Stimulated activated CD8-positive, alpha-beta memory T cell treated with anti-CD3 and anti-CD28 coated beads, Interleukin-12 subunit alpha, Interleukin-12 subunit beta, amount 100 ng/mL, for 1 hour (primary cell): ENCODE measurements around the gene CHKA.
A peak's percentile ranks its signal among the peaks of the same experiment; 100 is the strongest.

ENCODE experiments used
- DNase-seq: peaks from one replicate; pipeline ENCODE4 v3.0.0-alpha.2; 2020; ENCODE audit warnings: low read depth

CHKA gene

DNA sequence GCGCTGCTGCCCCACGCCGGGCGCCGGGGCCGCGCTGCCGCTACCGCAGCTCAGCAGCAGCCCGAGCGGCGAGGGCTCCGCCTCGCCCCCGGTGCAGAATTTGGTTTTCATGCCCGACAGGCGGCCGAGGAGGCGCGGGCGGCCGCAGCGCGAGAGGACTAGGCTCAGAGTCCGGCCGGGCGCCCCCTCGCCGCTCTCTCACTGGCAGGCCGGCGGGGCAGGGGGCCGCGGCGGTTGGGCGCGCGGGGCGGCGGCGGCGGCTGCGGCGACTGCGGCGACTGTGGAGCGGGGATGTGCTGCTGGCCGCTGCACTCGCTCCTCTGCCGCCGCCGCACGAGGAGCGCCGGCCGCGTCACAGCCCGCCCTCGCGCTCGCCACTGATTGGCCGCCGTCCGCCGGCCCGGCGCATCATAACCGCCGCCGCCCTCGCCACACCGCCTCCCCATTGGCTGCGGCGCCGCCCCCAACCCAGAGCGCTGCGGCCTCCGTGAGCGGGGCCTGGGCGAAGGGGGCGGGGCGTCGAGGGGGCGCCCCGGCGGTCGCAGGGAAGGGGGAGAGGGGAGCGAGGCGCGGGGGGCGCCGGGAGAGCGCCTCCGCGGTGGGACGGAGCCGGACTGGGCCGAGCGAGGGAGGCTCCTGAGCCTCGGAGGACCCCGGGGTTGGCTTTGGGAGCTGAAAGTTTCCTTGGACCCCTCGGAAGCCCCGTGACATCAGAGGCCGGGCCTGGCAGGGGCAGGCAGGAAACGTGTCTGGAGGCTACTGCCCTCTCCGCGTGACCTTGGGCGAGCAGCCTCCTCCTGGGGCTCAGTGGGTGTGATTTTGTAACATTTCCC is at the start of gene CHKA:
TSS of gene CHKA (minus strand) at position 322 of the 833 bp plus-strand sequence. CDS start at position 111, 211 bp downstream.
- peak; percentile 73 for DNase-seq

DNA sequence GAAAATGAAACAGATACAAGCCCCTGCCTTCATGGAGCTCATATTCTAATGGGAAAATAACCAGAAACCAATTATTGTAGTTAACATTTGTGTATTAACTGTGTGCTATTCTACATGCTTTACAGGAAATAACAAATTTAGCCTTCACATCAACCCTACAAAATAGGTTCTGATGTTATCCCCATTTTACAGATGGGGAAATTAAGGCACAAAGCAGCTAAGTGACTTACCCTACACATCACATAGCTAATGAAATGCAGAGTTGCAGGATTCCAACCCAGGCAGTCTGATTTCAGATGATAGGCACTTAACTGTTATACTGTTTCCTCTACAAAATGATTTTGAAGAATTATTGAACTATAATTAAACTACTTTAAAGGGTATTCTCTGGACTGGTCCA is 48.3 kb upstream of the CHKA start:
- DNase-seq: no peak

DNA sequence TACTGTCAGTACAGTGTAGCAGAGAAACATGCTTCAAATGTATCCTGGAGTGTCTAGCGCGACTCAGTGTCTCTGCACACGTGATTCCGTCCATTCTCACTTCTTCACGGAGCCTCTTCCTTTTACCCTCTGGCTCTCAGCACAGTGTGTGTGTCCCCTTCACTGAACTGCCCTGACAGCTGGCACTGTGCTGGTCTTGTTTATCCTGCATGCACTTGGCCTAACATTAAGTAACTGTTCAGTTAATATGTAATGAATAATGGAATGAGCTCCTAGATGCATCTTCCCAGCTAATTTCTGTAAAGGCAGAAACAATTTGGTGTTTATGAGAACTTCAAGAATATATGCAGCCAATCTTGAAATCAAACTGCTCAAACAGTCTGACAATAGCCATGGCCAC is 47.5 kb upstream of the CHKA start:
- no peak for DNase-seq

DNA sequence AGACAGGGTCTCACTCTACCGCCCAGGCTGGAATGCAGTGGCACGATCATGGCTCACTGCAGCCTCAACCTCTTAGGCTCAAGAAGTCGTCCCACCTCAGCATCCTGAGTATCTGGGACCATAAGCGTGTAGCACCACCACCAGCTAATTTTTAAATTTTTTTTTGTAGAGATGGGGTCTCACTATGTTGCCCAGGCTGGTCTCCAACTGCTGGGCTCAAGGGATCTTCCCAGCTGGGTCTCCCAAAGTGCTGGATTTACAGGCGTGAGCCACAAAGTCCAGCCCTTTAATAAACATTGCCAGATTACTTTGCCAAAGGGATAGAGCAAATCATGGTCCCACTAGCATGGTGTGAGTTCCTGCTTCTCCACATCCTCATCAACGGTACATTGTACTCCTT is 46.3 kb upstream of the CHKA start:
- DNase-seq: no peak

DNA sequence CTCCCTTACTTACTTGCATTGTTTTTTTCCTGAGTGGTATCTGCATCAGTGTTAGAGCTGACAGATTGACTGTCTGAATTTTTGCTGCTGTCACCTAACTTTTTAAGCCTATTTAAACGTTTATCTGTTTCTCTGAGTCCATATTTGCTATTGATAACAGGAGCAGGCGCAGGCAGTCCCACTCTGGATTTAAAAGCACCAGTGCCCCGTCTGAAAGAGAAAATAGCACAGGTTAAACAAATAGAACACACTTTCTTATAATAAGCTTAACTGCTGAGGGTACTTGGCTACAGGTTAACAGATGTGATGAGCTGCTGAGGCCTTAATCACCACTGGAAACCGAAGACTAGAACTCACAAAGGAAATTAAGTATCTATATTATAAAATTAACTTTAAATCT is 45.8 kb upstream of the CHKA start:
- DNase-seq: no peak

DNA sequence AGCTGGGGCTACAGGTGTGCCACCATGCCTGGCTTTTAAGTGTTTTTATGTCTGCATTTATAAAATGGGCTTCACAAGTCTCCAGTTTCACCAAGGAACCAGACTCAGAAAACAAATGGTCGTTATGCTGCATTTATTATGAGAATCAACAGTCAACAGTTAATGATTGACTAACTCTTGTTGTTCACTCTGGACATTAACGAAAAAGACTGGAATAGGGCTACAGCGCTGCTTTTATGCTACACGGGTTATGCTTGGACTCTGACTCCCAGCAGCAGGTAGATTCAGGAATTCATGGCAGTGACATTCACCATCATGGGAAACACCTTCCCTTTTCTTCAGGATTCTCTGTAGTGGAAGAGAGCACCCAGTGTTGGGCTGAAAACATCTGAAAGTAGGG is 44.4 kb upstream of the CHKA start:
- no peak for DNase-seq

DNA sequence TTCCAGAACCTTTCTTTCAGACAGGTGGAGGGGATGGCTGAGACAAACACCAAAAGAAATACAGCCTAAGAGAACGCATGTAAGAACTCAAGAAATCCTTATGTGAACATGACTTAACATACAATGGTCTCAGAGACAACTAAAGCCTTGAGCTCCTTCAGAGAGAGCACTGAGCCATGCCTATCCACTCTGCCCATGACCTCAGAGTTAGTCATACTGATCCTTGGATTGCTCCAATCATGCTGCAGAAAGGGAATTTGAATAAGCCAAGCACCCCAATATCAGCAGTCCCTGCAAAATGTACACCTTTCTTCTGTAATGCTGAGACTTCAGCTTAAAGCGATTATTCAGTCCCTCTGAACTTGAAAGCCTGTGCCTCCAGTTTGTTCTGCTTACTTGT is 43.2 kb upstream of the CHKA start:
- no peak for DNase-seq

DNA sequence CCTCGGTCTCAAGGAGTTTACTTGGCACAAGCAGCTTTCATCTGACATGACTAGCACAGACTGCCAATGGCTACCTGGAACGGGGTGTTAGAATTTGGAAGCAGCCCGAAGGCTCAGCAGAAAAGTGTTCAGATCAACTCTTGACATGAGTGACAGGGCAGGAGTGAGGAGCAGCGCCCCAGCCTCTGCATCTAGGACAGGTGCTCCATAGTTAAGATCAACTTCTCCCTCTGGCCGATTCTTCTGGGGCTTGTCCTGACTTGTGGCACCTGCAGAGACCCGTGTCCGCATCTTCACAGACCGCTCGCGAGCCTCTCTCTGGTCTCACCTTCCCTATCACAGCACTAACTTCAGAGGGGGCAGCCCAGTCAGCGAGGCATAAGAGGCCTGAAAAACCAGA is 42.5 kb upstream of the CHKA start:
- DNase-seq: no peak

DNA sequence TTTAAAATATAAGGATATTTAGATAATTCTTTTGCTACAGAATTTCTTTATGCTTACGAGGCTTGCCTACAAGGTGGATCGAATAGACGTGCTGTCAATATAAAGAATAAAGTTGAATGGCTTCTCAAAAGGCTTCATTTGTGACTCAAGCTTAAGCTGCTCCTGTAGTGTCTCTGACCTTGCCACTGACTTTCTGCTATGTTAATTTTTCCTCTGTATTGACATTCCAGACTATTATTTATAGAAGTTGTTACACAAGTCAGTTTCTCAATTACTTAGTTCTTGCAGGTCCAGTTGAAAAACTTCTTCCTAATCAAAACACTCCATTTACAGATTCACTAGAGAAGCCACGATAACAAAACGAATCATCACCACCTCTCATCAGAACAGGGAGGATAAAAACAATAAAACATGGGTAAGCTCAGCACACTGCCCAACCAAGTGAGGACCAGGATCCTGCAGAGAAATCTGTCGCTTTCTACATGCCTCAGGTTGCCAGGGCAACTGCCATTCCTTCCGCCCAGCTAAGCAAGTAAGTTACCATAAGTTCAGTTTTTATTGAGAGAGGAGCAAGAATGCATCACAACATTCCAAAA is 39.0 kb upstream of the CHKA start:
- DNase-seq: no peak

DNA sequence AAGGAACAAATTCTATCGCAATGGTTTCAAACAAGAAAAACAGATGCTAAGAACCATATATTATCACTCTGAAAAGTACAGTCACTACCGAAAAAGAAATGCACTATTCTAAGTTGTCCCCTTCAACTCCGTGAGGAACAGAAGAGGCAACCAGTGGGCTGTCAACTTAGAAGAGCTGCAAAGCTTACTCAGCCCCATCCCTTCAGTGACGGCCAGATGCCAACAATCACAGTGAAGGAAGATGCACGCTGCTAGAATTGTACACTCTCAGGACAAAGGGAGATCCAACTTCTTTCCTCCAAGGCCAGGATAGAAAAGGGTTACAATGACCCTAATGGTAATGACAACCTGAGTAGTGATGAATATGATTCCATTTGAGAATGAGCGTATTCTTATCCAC is 38.5 kb upstream of the CHKA start:
- DNase-seq: no peak

DNA sequence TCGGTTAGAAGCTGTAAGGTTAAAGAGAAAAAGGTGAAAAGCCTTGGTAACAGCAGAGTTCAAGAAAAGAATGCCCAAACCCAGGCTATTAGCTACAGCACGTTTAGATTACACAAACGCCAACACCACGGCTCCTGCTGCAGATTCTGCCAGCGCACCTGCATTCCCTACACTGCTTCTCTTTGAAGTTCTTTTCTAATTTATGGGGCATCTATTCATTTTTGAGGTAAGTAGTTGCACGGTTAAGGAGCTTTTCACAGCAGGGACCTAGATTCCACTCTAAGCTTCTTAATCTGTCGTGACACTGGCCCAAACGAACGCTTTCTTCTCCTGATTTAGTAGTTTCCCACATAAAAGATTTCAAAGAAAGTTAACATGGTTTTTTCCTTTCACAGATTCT is 38.0 kb upstream of the CHKA start:
- no peak for DNase-seq

DNA sequence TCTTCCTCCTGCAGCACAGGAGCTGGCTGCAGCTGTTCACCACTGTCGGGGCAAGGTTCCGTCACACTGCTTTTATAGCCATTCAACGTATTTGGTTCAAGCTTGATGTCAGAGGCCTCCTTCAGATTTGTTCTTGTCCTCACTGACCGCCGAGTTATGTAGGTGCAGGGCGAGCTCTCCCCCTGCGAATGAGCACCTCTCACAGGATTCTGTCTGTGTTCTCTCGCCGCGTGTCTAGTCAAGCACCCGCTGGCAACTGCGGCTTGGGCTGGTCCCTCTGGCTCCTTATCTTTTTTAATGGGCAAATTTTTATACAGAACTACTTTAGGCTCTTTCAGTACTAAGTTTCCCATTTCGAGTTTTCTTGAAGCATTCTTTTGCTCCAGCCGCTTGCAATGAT is 37.4 kb upstream of the CHKA start:
- no peak for DNase-seq

DNA sequence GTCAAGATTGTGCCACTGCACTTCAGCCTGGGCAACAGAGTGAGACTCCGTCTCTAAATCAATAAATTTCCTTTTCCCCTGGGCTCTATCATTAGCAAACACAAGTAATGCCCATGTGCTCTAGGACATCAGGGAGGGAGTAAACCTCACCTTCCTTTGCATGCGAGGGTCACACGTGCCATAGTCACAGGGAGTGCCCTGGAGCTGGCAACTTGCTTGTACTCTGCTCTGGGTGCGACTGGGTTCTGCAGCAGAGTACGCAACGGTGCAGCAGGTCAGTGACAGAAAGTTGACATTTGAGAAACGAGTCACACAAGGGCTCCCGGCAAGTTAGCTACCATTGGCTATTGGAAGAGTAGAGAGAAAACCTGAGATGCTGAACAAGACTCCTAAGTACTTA is 32.6 kb upstream of the CHKA start:
- no peak for DNase-seq

DNA sequence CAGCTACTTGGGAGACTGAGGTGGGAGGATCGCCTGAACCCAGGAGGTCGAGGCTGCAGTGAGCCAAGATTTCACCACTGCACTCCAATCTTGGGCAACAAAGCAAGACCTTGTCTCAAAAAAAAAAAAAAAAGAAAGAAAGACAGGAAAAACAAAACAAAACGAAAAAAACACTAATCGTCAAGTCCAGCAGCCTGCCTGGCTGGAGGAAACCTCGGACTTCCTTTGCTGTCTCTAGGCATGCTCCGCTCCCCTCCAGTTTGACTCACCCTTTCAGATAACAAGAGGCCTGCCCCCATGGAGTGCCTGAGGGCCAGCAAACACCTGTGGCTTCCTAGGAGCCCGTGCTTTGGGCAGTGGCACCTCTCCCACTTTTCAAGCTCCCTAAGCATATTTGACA is 28.8 kb upstream of the CHKA start:
- DNase-seq: no peak

DNA sequence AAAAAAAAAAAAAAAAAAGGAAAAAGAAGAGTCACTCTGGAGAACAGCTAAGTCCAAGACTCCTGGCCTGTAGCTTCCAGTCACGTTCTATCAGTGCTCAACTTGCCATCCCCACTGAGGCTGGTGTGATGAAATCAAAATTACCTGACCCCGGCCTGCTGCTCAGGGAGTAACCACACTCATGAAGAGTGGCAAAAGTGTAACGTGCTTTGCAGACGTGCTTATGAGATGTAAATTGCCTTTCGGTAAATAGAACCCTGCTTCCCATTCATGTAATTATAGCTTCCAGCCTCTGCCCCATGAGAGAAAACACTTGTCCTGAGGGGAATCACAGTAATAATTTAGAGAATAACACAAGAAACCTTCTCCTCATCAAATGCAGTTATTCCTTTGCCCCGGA is 28.2 kb upstream of the CHKA start:
- DNase-seq: no peak

DNA sequence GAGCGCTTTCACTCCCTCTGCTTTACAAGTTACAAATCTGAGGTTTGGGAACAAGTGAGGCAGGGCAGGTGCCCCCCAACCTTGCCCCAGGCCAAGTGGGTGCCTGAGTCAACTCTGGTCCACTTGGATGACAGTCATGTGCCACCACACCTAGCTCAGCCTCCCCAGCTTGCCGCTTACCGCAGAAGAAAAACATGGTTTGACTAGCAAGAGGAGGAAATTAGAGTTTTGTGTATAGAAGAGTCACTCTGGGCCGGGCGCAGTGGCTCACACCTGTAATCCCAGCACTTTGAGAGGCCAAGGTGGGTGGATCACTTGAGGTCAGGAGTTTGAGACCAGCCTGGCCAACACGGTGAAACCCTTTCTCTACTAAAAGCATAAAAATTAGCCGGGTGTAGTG is 27.7 kb upstream of the CHKA start:
- no peak for DNase-seq

DNA sequence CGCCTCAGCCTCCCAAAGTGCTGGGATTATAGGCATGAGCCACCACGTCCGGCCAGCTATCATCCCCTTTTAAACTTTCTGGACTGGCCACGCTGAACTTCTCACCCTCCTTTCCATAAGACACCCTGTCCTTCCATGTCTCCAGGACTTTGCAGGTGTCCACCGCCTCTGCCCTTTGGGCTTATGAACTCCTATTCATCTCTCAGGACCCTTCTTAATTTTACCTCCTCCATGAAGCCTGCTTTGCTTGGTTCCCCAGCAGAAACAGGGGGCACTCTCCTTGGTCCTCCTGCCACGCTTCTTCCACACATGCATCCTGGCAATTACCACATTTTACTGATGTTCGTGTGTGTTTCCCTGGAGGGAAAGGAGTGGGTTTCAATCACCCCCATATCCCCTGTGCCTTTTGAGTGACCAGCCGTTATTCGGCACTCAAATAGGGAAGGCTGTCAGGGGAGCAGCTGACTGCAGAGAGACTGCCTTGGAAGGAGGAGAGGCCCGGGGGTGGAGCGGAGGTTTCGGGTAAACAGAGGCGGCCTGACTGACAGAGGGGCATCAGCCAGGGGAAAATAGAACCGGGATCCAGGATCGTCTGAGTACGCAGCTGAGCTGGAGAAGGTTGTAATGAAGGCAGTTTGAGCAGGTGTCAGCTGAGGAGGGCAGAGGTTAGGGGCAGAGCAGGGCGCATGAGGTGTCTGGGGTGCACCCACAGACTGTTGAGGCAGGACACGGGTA is 27.1 kb upstream of the CHKA start:
- no peak for DNase-seq

DNA sequence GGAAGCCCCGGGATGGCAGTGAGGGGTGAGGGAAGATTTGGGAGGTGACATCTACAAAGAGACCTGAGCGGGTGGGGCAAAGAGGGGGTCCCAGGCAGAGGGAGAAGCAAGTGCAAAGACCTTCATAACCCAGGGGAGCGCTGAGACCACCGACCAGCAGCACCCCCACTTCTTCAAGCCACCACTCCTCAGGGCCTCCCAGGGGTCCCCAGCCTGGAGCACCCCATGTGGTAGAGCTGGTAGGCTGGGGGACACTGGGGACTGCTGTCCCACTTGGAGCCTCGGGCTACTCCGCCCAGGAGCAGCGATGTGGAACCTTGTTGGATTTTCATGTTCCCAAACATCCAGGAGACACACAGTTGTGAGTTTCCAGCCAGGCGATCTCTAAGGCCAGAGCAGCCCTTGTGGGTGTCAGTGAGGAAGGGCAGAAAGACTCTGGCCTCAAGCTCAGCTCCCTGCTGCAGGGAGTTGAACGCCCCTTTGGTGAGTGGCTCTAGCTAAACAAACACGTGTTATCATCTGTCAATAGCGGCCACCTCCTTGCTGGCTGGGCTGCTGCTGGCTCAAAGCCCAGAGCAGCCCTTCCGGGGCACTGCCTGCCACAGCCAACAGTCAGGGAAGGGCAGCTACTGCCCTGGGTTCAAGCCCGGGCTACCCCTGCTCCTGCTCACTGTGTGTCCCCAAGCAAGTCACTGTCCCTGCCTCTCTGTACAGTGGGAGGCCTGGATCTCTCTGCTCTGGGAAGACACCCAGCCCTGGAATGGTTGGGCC is 25.7 kb upstream of the CHKA start:
- no peak for DNase-seq

DNA sequence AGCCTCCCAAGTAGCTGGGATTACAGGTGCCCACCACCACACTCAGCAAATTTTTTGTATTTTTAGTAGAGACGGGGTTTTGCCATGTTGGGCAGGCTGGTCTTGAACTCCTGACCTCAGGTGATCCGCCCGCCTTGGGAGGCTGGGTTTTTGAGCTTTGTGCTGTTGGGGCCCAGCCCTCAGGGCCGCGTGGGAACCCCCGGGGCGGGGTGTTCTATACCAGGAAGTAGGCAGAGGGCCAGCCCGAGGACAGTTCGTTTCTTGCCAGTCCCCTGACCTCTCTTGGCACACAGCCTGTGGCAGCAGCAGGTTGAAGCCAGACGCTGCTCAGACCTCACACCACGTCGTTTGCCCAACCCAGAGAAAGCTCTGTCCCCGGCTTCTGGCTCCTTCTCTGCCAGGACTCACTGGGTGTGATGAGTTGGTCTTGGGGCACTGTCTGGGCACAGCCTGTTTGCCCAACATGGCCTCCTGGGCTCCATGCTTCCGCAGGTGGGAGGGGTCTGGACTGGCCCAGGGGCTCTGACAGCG is 24.9 kb upstream of the CHKA start:
- DNase-seq: no peak

DNA sequence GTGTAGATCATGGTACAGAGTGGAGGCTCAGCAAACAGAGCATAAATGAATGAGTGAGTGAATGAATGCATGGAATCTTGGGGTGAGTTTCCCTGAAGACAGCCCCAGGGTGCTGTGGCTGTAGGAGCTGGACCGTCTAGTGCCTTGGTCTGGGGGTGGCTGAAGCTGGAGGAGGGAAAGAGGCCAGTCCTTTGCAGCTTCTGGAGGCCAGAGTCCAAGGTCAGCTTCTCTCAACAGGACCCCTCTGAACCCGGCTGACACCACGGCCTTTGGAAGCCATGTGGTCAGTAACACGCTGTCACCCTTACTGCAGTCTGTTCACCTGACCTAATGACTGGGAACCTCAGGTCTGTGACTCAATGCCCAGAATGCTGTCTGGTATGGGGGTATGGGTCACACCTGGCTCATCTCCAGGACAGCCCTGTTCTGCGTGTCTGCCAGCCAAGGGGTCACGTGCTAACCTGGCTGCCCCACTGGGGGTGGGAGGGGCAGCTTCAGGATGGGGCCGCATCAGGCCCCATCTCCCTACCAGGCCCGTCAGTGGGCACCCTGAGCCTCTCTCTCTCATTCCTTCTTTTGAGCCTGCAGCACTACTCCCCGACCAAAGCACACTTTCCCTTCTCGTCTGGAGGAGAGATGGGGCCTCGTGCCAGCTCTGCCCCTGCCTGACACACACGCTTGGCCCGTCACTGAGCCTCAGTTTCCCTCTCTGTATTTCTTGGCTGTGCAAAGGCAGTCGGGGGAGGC is 24.1 kb upstream of the CHKA start:
- no peak for DNase-seq

DNA sequence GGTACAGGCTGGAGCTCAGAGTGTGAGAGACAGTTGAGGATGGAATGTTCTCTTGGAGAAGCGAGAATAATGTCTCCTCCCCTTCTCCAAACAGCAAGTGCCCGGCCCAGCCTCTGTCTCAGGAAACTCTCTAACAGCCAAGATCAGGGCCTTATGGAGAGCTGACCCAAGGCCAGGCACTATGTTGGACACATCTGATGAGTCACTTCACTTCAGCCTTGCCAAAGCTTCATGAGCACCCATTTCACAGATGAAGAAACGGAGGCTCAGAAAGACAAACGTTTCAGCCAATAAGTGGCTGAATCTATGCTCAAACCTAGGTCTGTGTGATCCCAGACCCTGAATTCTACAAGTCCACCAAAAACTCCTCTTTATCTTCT is 22.1 kb upstream of the CHKA start:
- DNase-seq: no peak
